ENCODE measurements around the gene GTF2IRD1.

GTF2IRD1 gene

DNA sequence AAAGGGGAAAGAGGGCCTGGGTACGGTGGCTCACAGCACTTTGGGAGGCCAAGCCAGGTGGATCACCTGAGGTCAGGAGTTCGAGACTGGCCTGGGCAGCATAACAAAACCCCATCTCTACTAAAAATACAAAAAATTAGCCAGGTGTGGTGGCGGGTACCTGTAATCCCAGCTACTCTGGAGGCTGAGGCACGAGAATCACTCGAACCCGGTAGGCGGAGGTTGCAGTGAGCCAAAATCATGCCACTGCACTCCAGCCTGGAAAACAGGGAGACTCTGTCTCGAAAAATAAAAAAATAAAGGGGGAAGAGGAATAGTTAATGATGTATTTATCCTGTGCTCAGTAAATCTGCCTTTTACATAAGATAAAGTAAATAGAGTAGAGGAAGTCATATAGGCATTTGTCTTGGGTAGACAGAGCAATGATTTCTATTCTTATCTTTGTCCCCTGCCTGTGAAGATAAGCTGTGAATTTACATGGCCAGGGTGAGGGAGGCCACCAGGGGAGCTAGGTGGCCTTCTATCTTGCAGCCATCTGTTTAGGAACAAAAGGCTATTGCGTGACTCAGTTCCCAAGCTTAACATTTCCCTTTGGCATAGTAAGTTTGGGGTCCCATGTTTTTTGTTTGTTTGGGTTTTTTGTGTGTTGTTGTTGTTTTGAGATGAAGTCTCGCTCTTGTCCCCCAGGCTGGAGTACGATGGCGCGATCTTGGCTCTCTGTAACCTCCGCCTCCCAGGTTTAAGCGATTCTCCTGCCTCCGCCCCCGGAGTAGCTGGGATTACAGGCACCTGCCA lies 130.7 kb downstream of the GTF2IRD1 start:
- Histone ChIP-seq H3K9me3 (ENCODE audit: control insufficient read depth, low read length) (no peaks in the 10 kb centered on the region), H3K4me1 (ENCODE audit: control insufficient read depth, insufficient read depth, low read length) (peaks cover 86% of the 10 kb centered on the region), H3K9ac (ENCODE audit: low read length) (no peak overlapping the region), H3K4me3 (ENCODE audit: low read length) (no peak overlapping the region), H3K36me3 (ENCODE audit: control insufficient read depth, insufficient read depth, low read length) (no peaks in the 10 kb centered on the region), H3K27me3 (ENCODE audit: control insufficient read depth, insufficient read depth, low read length) (no peaks in the 10 kb centered on the region)

DNA sequence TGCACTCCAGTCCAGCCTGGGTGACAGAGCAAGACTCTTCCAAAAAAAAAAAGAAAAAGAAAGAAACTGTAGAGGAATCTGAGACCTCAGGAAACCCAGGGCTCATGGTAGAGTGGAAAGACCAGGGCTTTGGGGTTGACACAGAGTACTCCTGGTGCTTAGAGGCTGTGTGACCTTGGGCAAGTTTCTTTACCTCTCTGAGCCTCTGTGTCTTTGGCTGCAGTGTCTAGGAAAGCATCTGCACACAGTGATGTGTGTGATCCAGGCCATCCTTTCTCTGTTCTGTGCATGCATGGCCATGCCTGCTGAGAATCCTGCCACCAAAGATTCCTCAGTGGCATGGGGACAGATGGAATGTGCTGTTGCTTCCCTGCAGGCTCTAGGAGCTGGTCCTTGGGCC lies 132.1 kb downstream of the GTF2IRD1 start:
- H3K36me3 ChIP-seq (ENCODE audit: control insufficient read depth, insufficient read depth, low read length), result no peaks in the 10 kb centered on the region
- no peaks in the 10 kb centered on the region for H3K27me3 ChIP-seq (ENCODE audit: control insufficient read depth, insufficient read depth, low read length)
- H3K4me3 ChIP-seq (ENCODE audit: low read length), result no peak overlapping the region
- H3K9me3 ChIP-seq (ENCODE audit: control insufficient read depth, low read length), result no peaks in the 10 kb centered on the region
- peaks cover 72% of the 10 kb centered on the region for H3K4me1 ChIP-seq (ENCODE audit: control insufficient read depth, insufficient read depth, low read length)
- H3K9ac ChIP-seq (ENCODE audit: low read length), result no peak overlapping the region

DNA sequence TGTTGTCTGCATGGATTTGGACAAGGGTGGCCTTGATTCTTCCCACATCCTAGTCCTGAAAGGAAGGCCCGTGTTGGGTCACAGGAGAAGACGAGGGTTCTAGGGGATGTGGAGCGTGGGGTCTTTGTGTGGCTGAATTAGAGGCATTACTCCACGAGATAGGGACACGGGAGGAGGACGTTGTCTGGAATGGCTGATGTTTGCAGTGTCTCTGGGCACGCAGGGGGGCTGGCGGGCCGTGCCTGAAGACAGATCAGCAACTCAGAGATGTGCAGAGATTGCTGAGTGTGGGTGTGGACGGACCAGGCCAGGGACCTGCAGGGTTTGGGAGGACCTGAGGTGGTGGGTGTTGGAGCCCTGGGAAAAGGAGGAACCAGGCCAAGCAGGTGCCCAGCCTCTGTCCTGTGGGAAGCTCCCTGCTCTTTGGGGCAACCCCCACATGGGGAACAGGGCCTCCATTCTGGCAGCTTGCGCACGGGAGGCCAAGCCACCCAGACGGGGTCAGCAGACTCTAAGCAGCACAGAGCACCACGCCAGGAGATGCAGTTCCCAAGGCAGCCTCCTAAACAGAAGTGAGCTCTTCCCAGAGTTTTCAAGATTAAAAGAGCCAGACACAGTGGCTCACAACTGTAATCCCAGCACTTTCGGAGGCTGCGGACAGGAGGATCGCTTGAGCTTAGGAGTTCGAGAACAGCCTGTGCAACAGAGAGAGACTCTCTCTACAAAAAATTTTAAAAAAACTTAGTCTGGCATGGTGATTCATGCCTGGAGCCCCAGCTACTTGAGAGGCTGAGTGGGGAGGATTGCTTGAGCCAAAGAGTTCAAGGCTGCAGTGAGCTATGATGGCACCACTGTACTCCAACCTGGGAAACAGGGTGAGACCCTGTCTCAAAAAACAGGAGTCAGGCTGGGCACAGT lies 132.8 kb downstream of the GTF2IRD1 start:
- Histone ChIP-seq H3K27me3 (ENCODE audit: control insufficient read depth, insufficient read depth, low read length) (no peaks in the 10 kb centered on the region), H3K4me1 (ENCODE audit: control insufficient read depth, insufficient read depth, low read length) (peaks cover 65% of the 10 kb centered on the region), H3K9me3 (ENCODE audit: control insufficient read depth, low read length) (no peaks in the 10 kb centered on the region), H3K9ac (ENCODE audit: low read length) (no peak overlapping the region), H3K36me3 (ENCODE audit: control insufficient read depth, insufficient read depth, low read length) (no peaks in the 10 kb centered on the region), H3K4me3 (ENCODE audit: low read length) (no peak overlapping the region)

DNA sequence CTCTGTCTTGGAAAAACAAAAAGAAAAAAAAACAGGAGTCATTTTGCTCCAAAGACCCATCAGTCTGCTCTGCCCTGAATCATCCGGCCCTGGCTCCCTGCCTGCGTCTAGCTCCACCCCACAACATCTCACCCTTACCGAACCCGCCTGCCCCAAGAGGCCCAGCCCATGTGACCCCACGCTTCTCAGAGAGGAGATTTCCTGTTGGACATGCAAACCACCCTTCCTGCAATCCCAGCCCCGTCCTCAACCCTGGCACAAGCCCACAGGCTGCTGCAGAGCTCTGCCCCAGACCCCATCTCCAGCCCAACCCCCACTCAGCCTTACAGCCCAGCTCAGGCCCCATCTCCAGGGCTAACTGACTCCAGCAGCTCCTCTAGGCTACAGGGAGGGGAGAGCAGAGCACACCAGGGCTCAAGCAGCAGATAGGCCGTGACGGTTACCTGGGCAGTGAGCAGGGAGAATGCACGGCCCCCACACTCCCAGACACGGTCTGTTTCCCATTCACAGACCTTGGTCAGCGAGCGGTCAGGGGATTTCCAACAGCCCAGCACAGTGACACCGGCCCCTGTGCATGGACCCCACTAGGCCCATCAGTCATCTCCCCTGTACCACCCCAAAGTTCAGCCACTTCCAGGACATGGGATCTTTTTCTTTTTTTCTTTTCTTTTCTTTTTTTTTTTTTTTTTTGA lies 133.9 kb downstream of the GTF2IRD1 start:
- Histone ChIP-seq H3K9me3 (ENCODE audit: control insufficient read depth, low read length) (no peaks in the 10 kb centered on the region), H3K4me1 (ENCODE audit: control insufficient read depth, insufficient read depth, low read length) (peaks cover 55% of the 10 kb centered on the region), H3K9ac (ENCODE audit: low read length) (peak overlapping the region; percentile 29), H3K4me3 (ENCODE audit: low read length) (no peak overlapping the region), H3K36me3 (ENCODE audit: control insufficient read depth, insufficient read depth, low read length) (no peaks in the 10 kb centered on the region), H3K27me3 (ENCODE audit: control insufficient read depth, insufficient read depth, low read length) (no peaks in the 10 kb centered on the region)

DNA sequence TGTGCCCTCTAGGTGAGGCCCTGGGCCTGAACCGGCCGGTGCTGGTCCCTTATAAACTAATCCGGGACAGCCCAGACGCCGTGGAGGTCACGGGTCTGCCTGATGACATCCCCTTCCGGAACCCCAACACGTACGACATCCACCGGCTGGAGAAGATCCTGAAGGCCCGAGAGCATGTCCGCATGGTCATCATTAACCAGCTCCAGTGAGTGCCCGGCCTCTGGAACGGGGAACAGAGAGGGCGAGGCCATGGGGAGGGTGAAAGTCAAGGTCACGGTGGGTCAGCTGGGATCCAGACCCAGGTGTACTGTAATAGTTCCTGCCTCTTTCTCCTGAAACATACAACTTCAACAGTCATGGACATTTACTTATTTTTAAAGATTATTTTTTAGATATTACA lies 137.1 kb downstream of the GTF2IRD1 start:
- H3K27me3 ChIP-seq (ENCODE audit: control insufficient read depth, insufficient read depth, low read length), result no peaks in the 10 kb centered on the region
- no peaks in the 10 kb centered on the region for H3K9me3 ChIP-seq (ENCODE audit: control insufficient read depth, low read length)
- H3K4me3 ChIP-seq (ENCODE audit: low read length), result no peak overlapping the region
- H3K4me1 ChIP-seq (ENCODE audit: control insufficient read depth, insufficient read depth, low read length), result peaks cover 26% of the 10 kb centered on the region
- H3K9ac ChIP-seq (ENCODE audit: low read length), result no peak overlapping the region
- H3K36me3 ChIP-seq (ENCODE audit: control insufficient read depth, insufficient read depth, low read length), result no peaks in the 10 kb centered on the region

DNA sequence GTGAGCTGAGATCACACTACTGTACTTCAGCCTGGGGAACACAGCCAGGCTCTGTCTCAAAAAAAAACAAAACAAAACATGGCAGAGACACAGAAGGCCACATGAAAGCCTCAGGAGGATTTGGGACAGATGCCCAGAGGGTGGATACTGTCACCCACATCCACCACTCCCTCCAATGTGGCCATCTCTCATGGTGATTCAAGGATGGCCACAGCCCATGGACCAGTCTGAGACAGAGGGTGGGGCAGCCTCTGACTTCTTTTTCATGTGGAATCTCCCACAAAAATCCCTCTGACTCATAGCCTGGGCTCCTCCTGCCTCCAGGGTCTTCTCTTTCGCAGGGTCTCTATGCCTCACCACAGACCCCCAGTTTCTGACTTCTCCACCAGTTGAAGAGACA lies 144.9 kb downstream of the GTF2IRD1 start:
- H3K27me3 ChIP-seq (ENCODE audit: control insufficient read depth, insufficient read depth, low read length), result no peaks in the 10 kb centered on the region
- no peaks in the 10 kb centered on the region for H3K4me1 ChIP-seq (ENCODE audit: control insufficient read depth, insufficient read depth, low read length)
- no peak overlapping the region for H3K4me3 ChIP-seq (ENCODE audit: low read length)
- H3K9me3 ChIP-seq (ENCODE audit: control insufficient read depth, low read length), result no peaks in the 10 kb centered on the region
- H3K9ac ChIP-seq (ENCODE audit: low read length), result no peak overlapping the region
- H3K36me3 ChIP-seq (ENCODE audit: control insufficient read depth, insufficient read depth, low read length), result no peaks in the 10 kb centered on the region

DNA sequence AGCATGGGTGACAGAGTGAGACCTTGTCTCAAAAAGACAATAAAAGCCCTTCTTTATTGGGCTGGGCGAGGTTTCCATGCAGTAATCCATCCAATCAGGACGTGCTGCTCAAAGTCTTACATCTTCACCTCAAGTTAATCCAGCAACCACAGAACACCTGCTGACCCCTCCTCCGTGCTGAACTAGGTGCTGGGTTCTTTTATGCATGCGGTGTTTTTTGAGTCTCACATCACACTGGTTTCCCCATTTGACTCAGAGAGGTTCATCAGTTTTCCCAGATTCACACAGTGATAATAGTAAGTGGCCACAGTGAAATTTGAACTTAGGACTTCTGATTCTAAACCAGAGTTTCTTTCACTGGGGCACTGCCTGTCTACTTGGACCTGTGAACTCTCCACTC lies 145.5 kb downstream of the GTF2IRD1 start:
- H3K27me3 ChIP-seq (ENCODE audit: control insufficient read depth, insufficient read depth, low read length), result no peaks in the 10 kb centered on the region
- peaks cover 4% of the 10 kb centered on the region for H3K4me1 ChIP-seq (ENCODE audit: control insufficient read depth, insufficient read depth, low read length)
- no peak overlapping the region for H3K9ac ChIP-seq (ENCODE audit: low read length)
- no peak overlapping the region for H3K4me3 ChIP-seq (ENCODE audit: low read length)
- no peaks in the 10 kb centered on the region for H3K9me3 ChIP-seq (ENCODE audit: control insufficient read depth, low read length)
- no peaks in the 10 kb centered on the region for H3K36me3 ChIP-seq (ENCODE audit: control insufficient read depth, insufficient read depth, low read length)

DNA sequence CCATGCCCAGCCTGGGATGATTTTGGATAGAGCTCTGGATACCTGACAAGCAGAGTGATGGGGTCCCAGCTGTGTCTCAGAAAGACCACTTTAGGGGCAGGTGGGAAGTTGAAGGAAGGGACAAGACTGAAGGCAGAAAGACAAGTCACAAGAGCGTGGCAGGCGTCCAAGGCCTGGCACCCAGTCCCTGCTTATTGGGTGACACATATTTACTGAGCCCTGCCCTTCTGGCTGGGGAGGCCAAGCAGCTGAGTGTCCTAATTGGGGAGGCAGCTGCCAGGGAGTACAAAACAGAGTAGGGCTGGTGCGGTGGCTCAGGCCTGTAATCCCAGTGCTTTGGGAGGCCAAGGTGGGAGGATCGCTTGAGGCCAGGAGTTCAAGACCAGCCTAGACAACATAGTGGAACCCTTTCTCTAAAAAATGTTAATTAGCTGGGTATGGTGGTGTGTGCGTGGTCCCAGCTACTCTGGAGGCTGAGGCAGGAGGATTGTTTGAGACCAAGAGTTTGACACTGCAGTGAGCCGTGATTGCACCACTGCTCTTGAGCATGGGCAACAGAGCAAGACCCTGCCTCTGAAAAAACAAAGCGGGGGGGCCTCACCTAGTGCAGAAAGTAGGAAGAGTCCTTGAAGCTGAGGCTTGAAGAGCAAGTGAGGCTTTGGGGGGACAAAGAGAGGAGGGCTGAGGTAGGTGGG lies 150.8 kb downstream of the GTF2IRD1 start:
- no peak overlapping the region for H3K4me3 ChIP-seq (ENCODE audit: low read length)
- H3K9me3 ChIP-seq (ENCODE audit: control insufficient read depth, low read length), result no peaks in the 10 kb centered on the region
- peaks cover 34% of the 10 kb centered on the region for H3K4me1 ChIP-seq (ENCODE audit: control insufficient read depth, insufficient read depth, low read length)
- no peaks in the 10 kb centered on the region for H3K27me3 ChIP-seq (ENCODE audit: control insufficient read depth, insufficient read depth, low read length)
- no peaks in the 10 kb centered on the region for H3K36me3 ChIP-seq (ENCODE audit: control insufficient read depth, insufficient read depth, low read length)
- no peak overlapping the region for H3K9ac ChIP-seq (ENCODE audit: low read length)

DNA sequence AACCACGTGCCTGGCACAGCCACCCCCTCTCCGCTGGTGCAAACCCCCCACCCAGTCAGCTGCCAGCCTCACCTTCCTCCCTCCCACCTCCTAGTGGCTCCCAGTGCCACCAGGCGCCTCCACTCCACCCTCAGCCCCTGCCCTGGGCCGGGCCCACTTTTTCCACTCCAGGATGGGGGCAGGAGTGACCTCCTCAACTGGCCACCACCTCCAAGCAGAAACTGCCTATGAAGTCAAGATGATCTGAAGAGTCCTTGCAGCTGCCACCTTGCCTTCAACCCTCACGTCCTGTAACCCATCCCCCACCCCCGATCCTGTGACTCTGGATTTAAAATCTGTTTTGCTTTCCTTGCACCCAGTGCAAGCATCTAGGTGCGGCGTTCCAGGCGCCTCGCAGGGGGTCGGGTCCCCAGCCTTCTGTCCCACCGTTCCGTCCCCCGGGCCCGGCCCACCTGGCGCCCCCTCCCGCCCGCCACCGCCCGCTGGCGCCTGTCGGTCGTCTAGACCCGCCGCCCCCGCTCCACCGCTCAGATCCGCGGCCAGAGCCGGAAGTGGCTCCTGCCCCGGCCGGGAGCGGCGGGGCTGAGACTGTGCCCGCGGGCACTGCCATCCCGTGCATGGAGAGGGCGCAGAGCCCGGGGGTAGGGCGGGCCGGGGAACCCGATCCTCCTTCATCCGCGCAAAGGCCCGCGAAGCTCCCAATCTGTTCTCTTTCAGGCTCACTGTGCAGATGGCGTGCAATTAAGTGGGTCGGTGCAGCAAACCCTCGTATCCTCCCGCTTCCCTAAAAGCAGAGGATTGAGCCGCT lies 152.6 kb downstream of the GTF2IRD1 start:
- Histone ChIP-seq H3K9ac (ENCODE audit: low read length) (peak overlapping the region; percentile 64), H3K9me3 (ENCODE audit: control insufficient read depth, low read length) (no peaks in the 10 kb centered on the region), H3K27me3 (ENCODE audit: control insufficient read depth, insufficient read depth, low read length) (no peaks in the 10 kb centered on the region), H3K4me1 (ENCODE audit: control insufficient read depth, insufficient read depth, low read length) (peaks cover 38% of the 10 kb centered on the region), H3K36me3 (ENCODE audit: control insufficient read depth, insufficient read depth, low read length) (no peaks in the 10 kb centered on the region), H3K4me3 (ENCODE audit: low read length) (no peak overlapping the region)

DNA sequence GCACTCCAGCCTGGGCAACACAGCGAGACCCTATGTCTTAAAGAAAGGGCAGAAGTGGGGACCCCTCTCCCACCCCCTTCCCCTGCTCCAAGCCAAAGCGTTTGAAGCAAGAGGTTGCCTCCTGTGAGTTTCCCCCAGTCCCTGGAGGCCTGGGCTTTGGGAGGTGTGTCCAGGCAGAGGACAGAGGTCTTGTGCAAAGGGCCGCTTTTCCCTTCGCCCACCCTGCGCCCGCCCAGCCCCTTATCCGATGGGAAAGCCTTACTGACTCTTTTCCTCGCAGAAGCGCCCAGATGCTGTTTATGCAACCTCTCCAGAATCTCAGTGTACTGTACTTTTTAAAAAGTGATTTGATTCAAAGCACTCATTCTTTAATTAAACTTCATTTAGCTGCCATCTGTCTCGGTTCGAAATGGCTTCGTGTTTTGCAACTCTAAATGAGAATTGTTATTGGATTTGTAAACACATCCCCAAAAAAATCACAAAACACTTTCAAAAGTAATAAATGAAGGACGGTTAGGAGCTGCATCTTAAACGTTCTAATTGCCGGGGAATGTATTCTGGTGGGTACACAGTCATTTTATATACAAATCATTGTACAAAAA lies 153.3 kb downstream of the GTF2IRD1 start:
- Histone ChIP-seq H3K4me3 (ENCODE audit: low read length) (no peak overlapping the region), H3K9ac (ENCODE audit: low read length) (peak overlapping the region; percentile 64), H3K4me1 (ENCODE audit: control insufficient read depth, insufficient read depth, low read length) (peaks cover 38% of the 10 kb centered on the region)

More for the DNA sequence above, 153.3 kb downstream of the GTF2IRD1 start:
- Histone ChIP-seq H3K27me3 (ENCODE audit: control insufficient read depth, insufficient read depth, low read length) (no peaks in the 10 kb centered on the region), H3K9me3 (ENCODE audit: control insufficient read depth, low read length) (no peaks in the 10 kb centered on the region), H3K36me3 (ENCODE audit: control insufficient read depth, insufficient read depth, low read length) (no peaks in the 10 kb centered on the region)

Measured in mucosa of stomach (tissue), 1 donor.